ENCODE measurements around the gene FAR2. TPM values are rescaled to one million over a fixed set of nuclear protein-coding genes. Genes with fewer than 3 reads are reported as not detected.

The FAR2 gene
- total and polyA plus RNA-seq, 2 of the 13 experiments (the other 11 are each of a cell fraction or from before 2014, with no cell fraction given): not detected

DNA sequence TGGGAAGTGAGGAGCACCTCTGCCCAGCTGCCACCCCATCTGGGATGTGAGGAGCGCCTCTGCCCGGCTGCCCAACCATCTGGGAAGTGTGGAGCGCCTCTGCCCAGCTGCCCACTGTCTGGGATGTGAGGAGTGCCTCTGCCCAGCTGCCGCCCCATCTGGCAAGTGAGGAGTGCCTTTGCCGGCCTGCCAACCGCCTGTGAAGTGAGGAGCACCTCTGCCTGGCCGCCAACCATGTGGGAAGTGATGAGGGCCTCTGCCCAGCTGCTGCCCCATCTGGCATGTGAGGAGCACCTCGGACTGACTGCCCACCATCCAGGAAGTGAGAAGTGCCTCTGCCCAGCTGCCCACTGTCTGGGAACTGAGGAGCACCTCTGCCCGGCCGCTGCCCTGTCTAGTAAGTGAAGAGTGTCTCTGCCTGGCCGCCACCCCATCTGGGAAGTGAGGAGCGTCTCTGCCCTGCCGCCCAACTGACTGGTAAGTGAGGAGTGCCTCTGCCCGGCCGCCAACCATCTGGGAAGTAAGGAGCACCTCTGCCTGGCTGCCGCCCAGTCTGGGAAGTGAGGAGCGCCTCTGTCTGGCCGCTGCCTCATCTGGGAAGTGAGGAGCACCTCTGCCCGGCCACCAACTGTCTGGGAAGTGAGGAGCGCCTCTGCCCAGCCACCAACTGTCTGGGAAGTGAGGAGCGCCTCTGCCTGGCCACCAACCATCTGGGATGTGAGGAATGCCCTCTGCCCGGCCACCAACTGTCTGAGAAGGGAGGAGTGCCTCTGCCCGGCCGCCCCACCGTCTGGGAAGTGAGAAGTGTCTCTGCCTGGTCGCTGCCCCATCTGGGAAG lies 22.6 kb downstream of the FAR2 start:
- no peak for TF ChIP-seq HIVEP1 (CRISPR knock-in tag; IDR thresholded peaks at IDR 0.05)
- TF ChIP-seq TCF7 (IDR thresholded peaks at IDR 0.05; ENCODE audit: low read depth): no peak
- TF ChIP-seq GPN1 (CRISPR knock-in tag; IDR thresholded peaks at IDR 0.05; ENCODE audit: borderline replicate concordance): no peak
- no peak for TF ChIP-seq JUNB (CRISPR knock-in tag; IDR thresholded peaks at IDR 0.05; ENCODE audit: borderline replicate concordance)
- TF ChIP-seq JDP2 (CRISPR knock-in tag; IDR thresholded peaks at IDR 0.05; ENCODE audit: borderline replicate concordance): no peak
- TF ChIP-seq SNAPC5 (CRISPR knock-in tag; IDR thresholded peaks at IDR 0.05; ENCODE audit: borderline replicate concordance): no peak
- TF ChIP-seq YY1 (IDR thresholded peaks at IDR 0.05; ENCODE audit: insufficient read depth, insufficient replicate concordance, low read depth, low read length): no peak
- no peak for TF ChIP-seq ZNF777 (CRISPR knock-in tag; IDR thresholded peaks at IDR 0.05)
- TF ChIP-seq EHMT2 (IDR thresholded peaks at IDR 0.05; ENCODE audit: borderline replicate concordance, low read depth, low read length): no peak
- no peak for TF ChIP-seq ZNF282 (IDR thresholded peaks at IDR 0.05; ENCODE audit: partially characterized antibody)
- TF ChIP-seq, protein P1, sequence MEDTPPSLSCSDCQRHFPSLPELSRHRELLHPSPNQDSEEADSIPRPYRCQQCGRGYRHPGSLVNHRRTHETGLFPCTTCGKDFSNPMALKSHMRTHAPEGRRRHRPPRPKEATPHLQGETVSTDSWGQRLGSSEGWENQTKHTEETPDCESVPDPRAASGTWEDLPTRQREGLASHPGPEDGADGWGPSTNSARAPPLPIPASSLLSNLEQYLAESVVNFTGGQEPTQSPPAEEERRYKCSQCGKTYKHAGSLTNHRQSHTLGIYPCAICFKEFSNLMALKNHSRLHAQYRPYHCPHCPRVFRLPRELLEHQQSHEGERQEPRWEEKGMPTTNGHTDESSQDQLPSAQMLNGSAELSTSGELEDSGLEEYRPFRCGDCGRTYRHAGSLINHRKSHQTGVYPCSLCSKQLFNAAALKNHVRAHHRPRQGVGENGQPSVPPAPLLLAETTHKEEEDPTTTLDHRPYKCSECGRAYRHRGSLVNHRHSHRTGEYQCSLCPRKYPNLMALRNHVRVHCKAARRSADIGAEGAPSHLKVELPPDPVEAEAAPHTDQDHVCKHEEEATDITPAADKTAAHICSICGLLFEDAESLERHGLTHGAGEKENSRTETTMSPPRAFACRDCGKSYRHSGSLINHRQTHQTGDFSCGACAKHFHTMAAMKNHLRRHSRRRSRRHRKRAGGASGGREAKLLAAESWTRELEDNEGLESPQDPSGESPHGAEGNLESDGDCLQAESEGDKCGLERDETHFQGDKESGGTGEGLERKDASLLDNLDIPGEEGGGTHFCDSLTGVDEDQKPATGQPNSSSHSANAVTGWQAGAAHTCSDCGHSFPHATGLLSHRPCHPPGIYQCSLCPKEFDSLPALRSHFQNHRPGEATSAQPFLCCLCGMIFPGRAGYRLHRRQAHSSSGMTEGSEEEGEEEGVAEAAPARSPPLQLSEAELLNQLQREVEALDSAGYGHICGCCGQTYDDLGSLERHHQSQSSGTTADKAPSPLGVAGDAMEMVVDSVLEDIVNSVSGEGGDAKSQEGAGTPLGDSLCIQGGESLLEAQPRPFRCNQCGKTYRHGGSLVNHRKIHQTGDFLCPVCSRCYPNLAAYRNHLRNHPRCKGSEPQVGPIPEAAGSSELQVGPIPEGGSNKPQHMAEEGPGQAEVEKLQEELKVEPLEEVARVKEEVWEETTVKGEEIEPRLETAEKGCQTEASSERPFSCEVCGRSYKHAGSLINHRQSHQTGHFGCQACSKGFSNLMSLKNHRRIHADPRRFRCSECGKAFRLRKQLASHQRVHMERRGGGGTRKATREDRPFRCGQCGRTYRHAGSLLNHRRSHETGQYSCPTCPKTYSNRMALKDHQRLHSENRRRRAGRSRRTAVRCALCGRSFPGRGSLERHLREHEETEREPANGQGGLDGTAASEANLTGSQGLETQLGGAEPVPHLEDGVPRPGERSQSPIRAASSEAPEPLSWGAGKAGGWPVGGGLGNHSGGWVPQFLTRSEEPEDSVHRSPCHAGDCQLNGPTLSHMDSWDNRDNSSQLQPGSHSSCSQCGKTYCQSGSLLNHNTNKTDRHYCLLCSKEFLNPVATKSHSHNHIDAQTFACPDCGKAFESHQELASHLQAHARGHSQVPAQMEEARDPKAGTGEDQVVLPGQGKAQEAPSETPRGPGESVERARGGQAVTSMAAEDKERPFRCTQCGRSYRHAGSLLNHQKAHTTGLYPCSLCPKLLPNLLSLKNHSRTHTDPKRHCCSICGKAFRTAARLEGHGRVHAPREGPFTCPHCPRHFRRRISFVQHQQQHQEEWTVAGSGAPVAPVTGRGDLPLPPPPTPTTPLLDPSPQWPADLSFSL (CRISPR knock-in tag; IDR thresholded peaks at IDR 0.05): no peak
- TF ChIP-seq ZNF296 (CRISPR knock-in tag; conservative IDR thresholded peaks at IDR 0.05): no peak
- no peak for TF ChIP-seq ZNF576 (CRISPR knock-in tag; IDR thresholded peaks at IDR 0.05)
- no peak for TF ChIP-seq MTF2 (CRISPR knock-in tag; IDR thresholded peaks at IDR 0.05; ENCODE audit: borderline replicate concordance)
- TF ChIP-seq ZSCAN20 (CRISPR knock-in tag; IDR thresholded peaks at IDR 0.05; ENCODE audit: borderline replicate concordance): no peak
- no peak for TF ChIP-seq ZNF691 (CRISPR knock-in tag; IDR thresholded peaks at IDR 0.05; ENCODE audit: borderline replicate concordance, low read depth)
- Histone ChIP-seq H3K4me1 (ENCODE audit: insufficient read depth, low read length) (no peaks in the 10 kb centered on the region), H3K27ac (ENCODE audit: extremely low read length, insufficient read depth, low read length) (no peak overlapping the region), H3K79me2 (ENCODE audit: insufficient read depth, low read length) (no peaks in the 10 kb centered on the region), H3K4me3 (replicated peaks in 1 of 3; ENCODE audit: insufficient read depth in 1 of 3, low read depth in 2 of 3, low read length in 3 of 3) (no peak overlapping the region), H3K9me3 (ENCODE audit: low read length) (no peaks in the 10 kb centered on the region), H3K4me2 (ENCODE audit: low read depth, low read length) (no peak overlapping the region), H4K20me1 (ENCODE audit: insufficient read depth, low read length) (no peaks in the 10 kb centered on the region), H3K9ac (ENCODE audit: insufficient read depth, low read depth, low read length) (no peak overlapping the region), H2AFZ (ENCODE audit: low read length) (no peak overlapping the region), H3K36me3 (replicated peaks in 1 of 2; ENCODE audit: control insufficient read depth in 1 of 2, insufficient read depth in 2 of 2, low read length in 2 of 2) (no peaks in the 10 kb centered on the region), H3K27me3 (ENCODE audit: control insufficient read depth in 1 of 2, insufficient read depth in 2 of 2, low read length in 2 of 2) (no peaks in the 10 kb centered on the region)
- in situ Hi-C loops (cut with HindIII; ENCODE audit: extremely low pct_ligation_motif_present, low pct_unique_long_range_greater_than_20kb): no loop called here
- DNase-seq (ENCODE audit: low spot score) (no peak), FAIRE-seq (no peak), ATAC-seq (no peak)
- intact Hi-C loops (cut with micrococcal nuclease; ENCODE audit: unreplicated experiment): no loop called here
- ChIA-PET CTCF (ENCODE audit: low intra/inter-chr PET ratio, low total read pairs) (no interaction called here), POLR2A (no interaction called here)
- 20% methylated on average over 2 of the region's 26 CpGs for WGBS (ENCODE audit: low lambda C conversion rate)
- BruUV-seq (replicated peaks): no TSS peak
